HepG2 (cell line): Measurements from ENCODE around the gene DPH1. TPM values are rescaled to one million over a fixed set of nuclear protein-coding genes. Genes with fewer than 3 reads are reported as not detected.

Experiments
- ADNP ChIP-seq: sonication (generic); formaldehyde crosslinking; IDR thresholded peaks from 2 replicates; pipeline ENCODE4 v1.4.0; 2020; ENCODE audit warnings: missing genetic modification reagents
- ARNT2 ChIP-seq: sonication (generic); formaldehyde crosslinking; IDR thresholded peaks from 2 replicates; pipeline ENCODE4 v1.8.0; 2022; ENCODE audit warnings: mild to moderate bottlenecking, low read depth, missing genetic modification reagents, moderate library complexity
- BORCS8-MEF2B ChIP-seq: sonication (generic); formaldehyde crosslinking; IDR thresholded peaks from 2 replicates; pipeline ENCODE4 v1.8.0; 2022; ENCODE audit warnings: mild to moderate bottlenecking, missing genetic modification reagents
- DMAP1 ChIP-seq: IDR thresholded peaks from 2 replicates; pipeline ENCODE4 v1.6.1; 2016
- ELF1 ChIP-seq: sonication (generic); formaldehyde crosslinking; IDR thresholded peaks from 2 replicates; pipeline ENCODE4 v1.4.0; 2020; ENCODE audit warnings: missing genetic modification reagents
- EP300 ChIP-seq, 3 experiments: sonication (generic) in 1 of 3; formaldehyde crosslinking in 1 of 3; IDR thresholded peaks; 2 replicates each; pipeline versions ENCODE4 v1.5.1 to v1.6.1; 2011 to 2020; ENCODE audit warnings: low read depth in 2 of 3, low read length in 2 of 3, borderline replicate concordance in 1 of 3, improper control_type of control experiment in 1 of 3, mild to moderate bottlenecking in 1 of 3, missing genetic modification reagents in 1 of 3, moderate library complexity in 1 of 3
- FIP1L1 ChIP-seq: fragments of 200-400 bp; formaldehyde crosslinking; IDR thresholded peaks from 2 replicates; pipeline ENCODE4 v1.6.1; 2018; ENCODE audit warnings: low read depth, mild to moderate bottlenecking, low read length, moderate library complexity, borderline replicate concordance; ENCODE audit not compliant: insufficient read depth
- GATAD2A ChIP-seq: IDR thresholded peaks from 2 replicates; pipeline ENCODE4 v1.6.1; 2016
- KLF15 ChIP-seq: sonication (generic); formaldehyde crosslinking; IDR thresholded peaks from 2 replicates; pipeline ENCODE4 v1.8.1; 2023; ENCODE audit warnings: borderline replicate concordance, mild to moderate bottlenecking, inconsistent platforms, missing genetic modification reagents, mixed read lengths
- NONO ChIP-seq, 2 experiments: fragments of 450-650 bp in 1 of 2; sonication (generic) in 1 of 2; formaldehyde crosslinking in 1 of 2; IDR thresholded peaks in 1 of 2; conservative IDR thresholded peaks in 1 of 2; 2 replicates each; pipeline versions ENCODE4 v1.6.1 to v1.8.0; 2017 to 2022; ENCODE audit warnings: mild to moderate bottlenecking in 1 of 2, missing genetic modification reagents in 1 of 2, moderate library complexity in 1 of 2
- PAWR ChIP-seq: sonication (generic); formaldehyde crosslinking; IDR thresholded peaks from 2 replicates; pipeline ENCODE4 v1.4.0; 2020; ENCODE audit warnings: missing genetic modification reagents, mild to moderate bottlenecking, borderline replicate concordance
- POLR2G ChIP-seq: fragments of 200-400 bp; formaldehyde crosslinking; IDR thresholded peaks from 2 replicates; pipeline ENCODE4 v1.6.1; 2018; ENCODE audit warnings: mild to moderate bottlenecking, low read depth, low read length, moderate library complexity
- RELA ChIP-seq: sonication (generic); formaldehyde crosslinking; IDR thresholded peaks from 2 replicates; pipeline ENCODE4 v1.4.0; 2020; ENCODE audit warnings: missing genetic modification reagents
- RORA ChIP-seq: sonication (generic); formaldehyde crosslinking; IDR thresholded peaks from 2 replicates; pipeline ENCODE4 v1.5.0; 2020; ENCODE audit warnings: mild to moderate bottlenecking, missing genetic modification reagents, moderate library complexity
- RXRA ChIP-seq: sonication (generic); formaldehyde crosslinking; IDR thresholded peaks from 2 replicates; pipeline ENCODE4 v1.5.1; 2020; ENCODE audit warnings: missing genetic modification reagents
- SKI ChIP-seq: fragments of 450-650 bp; IDR thresholded peaks from one replicate; pipeline ENCODE4 v1.6.1; 2018; ENCODE audit warnings: mild to moderate bottlenecking; ENCODE audit not compliant: partially characterized antibody
- ZBTB1 ChIP-seq: sonication (generic); formaldehyde crosslinking; IDR thresholded peaks from 2 replicates; pipeline ENCODE4 v1.4.0; 2020; ENCODE audit warnings: missing genetic modification reagents, borderline replicate concordance
- ZBTB7A ChIP-seq: sonication (generic); formaldehyde crosslinking; IDR thresholded peaks from 2 replicates; pipeline ENCODE4 v1.8.0; 2022; ENCODE audit warnings: mild to moderate bottlenecking, missing genetic modification reagents
- ZFY ChIP-seq: sonication (generic); formaldehyde crosslinking; IDR thresholded peaks from 2 replicates; pipeline ENCODE4 v1.4.0; 2020; ENCODE audit warnings: missing genetic modification reagents
- ZNF263 ChIP-seq: sonication (generic); formaldehyde crosslinking; IDR thresholded peaks from 2 replicates; pipeline ENCODE4 v1.4.0; 2020; ENCODE audit warnings: missing genetic modification reagents
- ZNF274 ChIP-seq: sonication (generic); formaldehyde crosslinking; IDR thresholded peaks from 2 replicates; pipeline ENCODE4 v1.5.1; 2020; ENCODE audit warnings: mild to moderate bottlenecking, missing genetic modification reagents
- ZNF33B ChIP-seq: sonication (generic); formaldehyde crosslinking; IDR thresholded peaks from 2 replicates; pipeline ENCODE4 v1.5.1; 2020; ENCODE audit warnings: mild to moderate bottlenecking, missing genetic modification reagents
- ZNF713 ChIP-seq: sonication (generic); formaldehyde crosslinking; IDR thresholded peaks from 2 replicates; pipeline ENCODE4 v1.4.0; 2020; ENCODE audit warnings: mild to moderate bottlenecking, missing genetic modification reagents
- polyA plus RNA-seq, 8 experiments: library from polyadenylated mRNA; depleted of rRNA in 3 of 8; stranded (reverse) in 7 of 8; unstranded in 1 of 8; fragments of >200 nt; fragmentation: Illumina TruSeq in 4 of 8; extraction: Trizol in 4 of 8; gene quantifications; 2 replicates each; pipeline versions ENCODE4 v1.2.1 to v1.2.3, GENCODE V29; 2011 to 2016; ENCODE audit warnings: low read depth in 4 of 8, missing spikeins in 1 of 8, mixed read lengths in 1 of 8; ENCODE audit not compliant: insufficient read depth in 1 of 8
- total RNA-seq, 5 experiments: library from RNA; depleted of rRNA; stranded (reverse); fragments of >200 nt; fragmentation: Illumina TruSeq; extraction: Trizol; gene quantifications; 2 replicates each; pipeline ENCODE4 v1.2.3, GENCODE V29; 2016; ENCODE audit warnings: low read depth in 1 of 5
- TF ChIP-seq, protein P1 (sequence below): sonication (generic); formaldehyde crosslinking; IDR thresholded peaks from 2 replicates; pipeline ENCODE4 v1.9.0; 2022; ENCODE audit warnings: low read depth, missing genetic modification reagents
- TF ChIP-seq, protein P2 (sequence below): IDR thresholded peaks from 2 replicates; pipeline ENCODE4 v1.6.1; 2012; ENCODE audit warnings: low read depth, low read length, improper control_type of control experiment

Gene DPH1
- total and polyA plus RNA-seq, 2 of the 13 experiments (the other 11 are each of a cell fraction or from before 2014, with no cell fraction given), result 25.3 to 42.8 TPM

DNA sequence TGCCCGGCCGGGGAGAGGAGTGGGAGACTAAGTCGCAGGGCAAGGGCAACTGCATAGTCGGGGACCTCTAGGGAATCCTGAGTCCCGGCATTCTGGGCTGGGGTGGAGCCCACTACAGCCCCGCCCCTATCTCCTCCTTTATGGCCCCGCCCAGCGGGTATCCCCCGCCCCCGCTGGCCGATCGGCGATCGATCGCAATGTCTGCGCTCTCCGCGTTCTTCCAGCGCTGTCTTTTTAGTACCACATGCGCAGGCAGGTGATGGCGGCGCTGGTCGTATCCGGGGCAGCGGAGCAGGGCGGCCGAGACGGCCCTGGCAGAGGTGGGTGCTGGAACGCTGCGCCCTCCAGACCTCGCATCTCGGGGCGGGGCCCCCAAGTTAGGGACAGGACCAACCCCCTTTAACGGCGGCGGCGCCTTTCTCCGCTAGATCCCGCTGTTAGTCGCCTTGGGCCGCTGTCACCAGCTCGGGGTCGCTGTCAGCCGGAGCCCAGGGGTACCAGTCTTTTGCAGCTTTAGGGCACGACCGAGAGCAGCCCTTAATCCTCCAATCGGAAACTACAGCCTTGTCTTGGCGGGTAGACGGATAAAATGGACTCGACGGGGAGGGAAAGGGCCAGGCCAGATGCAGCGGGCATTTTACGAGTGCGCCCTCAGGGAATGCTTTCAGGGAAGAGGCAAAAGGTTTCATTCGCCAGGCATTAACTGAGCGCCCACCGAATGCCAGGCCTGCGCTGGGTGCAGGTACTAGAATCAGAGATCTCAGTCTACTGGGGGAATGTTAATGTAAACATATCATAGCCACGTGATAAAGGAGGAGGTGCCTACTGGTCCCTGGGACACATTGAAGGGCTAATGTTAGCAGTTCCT is at the start of gene DPH1 (continued):
- TF ChIP-seq GATAD2A (peak; percentile 58; the same call in 1 of the 2 replicates), RXRA (peak; percentile 77), ZNF713 (CRISPR knock-in tag) (no peak), DMAP1 (CRISPR knock-in tag) (peak; percentile 96), ARNT2 (CRISPR knock-in tag) (no peak; the same call in 1 of the 2 replicates), RELA (CRISPR knock-in tag) (peak; percentile 38; the same call in 1 of the 2 replicates), EP300 (IDR thresholded peaks at IDR 0.05; ENCODE audit: low read depth in 2 of 2, low read length in 2 of 2) (0 out of 4 replicates have a peak, but pooled peaks of 1 of the 2 experiments have one; percentile 23), EP300 (CRISPR knock-in tag; IDR thresholded peaks at IDR 0.05; ENCODE audit: borderline replicate concordance) (peak; percentile 38; the same call in 1 of the 2 replicates), POLR2G (peak; percentile 79), ELF1 (CRISPR knock-in tag) (peak; percentile 77), NONO (IDR thresholded peaks at IDR 0.05) (no peak), NONO (CRISPR knock-in tag; conservative IDR thresholded peaks at IDR 0.05) (peak; percentile 94), ADNP (CRISPR knock-in tag) (no peak), BORCS8-MEF2B (peak; percentile 28; the same call in 1 of the 2 replicates), KLF15 (CRISPR knock-in tag) (peak; percentile 58; the same call in 1 of the 2 replicates), RORA (CRISPR knock-in tag) (no peak), ZBTB1 (CRISPR knock-in tag) (no peak), ZFY (peak; percentile 75), ZNF33B (CRISPR knock-in tag) (peak; percentile 71; the same call in 1 of the 2 replicates), ZNF274 (CRISPR knock-in tag) (peak; percentile 69; the same call in 1 of the 2 replicates), SKI (peak; percentile 20), ZNF263 (CRISPR knock-in tag) (no peak), FIP1L1 (no peak), PAWR (CRISPR knock-in tag) (no peak), ZBTB7A (CRISPR knock-in tag) (0 out of 2 replicates have a peak, but pooled peaks have one; percentile 29)
- TF ChIP-seq, protein P1, sequence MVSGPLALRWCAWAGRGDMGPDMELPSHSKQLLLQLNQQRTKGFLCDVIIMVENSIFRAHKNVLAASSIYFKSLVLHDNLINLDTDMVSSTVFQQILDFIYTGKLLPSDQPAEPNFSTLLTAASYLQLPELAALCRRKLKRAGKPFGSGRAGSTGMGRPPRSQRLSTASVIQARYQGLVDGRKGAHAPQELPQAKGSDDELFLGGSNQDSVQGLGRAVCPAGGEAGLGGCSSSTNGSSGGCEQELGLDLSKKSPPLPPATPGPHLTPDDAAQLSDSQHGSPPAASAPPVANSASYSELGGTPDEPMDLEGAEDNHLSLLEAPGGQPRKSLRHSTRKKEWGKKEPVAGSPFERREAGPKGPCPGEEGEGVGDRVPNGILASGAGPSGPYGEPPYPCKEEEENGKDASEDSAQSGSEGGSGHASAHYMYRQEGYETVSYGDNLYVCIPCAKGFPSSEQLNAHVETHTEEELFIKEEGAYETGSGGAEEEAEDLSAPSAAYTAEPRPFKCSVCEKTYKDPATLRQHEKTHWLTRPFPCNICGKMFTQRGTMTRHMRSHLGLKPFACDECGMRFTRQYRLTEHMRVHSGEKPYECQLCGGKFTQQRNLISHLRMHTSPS, result no peak
- TF ChIP-seq, protein P2, sequence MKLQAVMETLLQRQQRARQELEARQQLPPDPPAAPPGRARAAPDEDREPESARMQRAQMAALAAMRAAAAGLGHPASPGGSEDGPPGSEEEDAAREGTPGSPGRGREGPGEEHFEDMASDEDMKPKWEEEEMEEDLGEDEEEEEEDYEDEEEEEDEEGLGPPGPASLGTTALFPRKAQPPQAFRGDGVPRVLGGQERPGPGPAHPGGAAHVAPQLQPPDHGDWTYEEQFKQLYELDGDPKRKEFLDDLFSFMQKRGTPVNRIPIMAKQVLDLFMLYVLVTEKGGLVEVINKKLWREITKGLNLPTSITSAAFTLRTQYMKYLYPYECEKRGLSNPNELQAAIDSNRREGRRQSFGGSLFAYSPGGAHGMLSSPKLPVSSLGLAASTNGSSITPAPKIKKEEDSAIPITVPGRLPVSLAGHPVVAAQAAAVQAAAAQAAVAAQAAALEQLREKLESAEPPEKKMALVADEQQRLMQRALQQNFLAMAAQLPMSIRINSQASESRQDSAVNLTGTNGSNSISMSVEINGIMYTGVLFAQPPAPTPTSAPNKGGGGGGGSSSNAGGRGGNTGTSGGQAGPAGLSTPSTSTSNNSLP, result peak; percentile 59
